ENCODE measurements around the gene FGFR2. TPM values are rescaled to one million over a fixed set of nuclear protein-coding genes. Genes with fewer than 3 reads are reported as not detected.

FGFR2 gene
- total RNA-seq, 1 experiment from 2014 or later: 5.7 TPM

GRCh38 chr10:121617176-121617575, 18.9 kb upstream of the FGFR2 start:
- CTCF ChIA-PET: interaction anchor here (0.5 kb wide), 1 partner anchor 1036 kb away, joined by 4 read pairs; no protein-coding TSS in a partner anchor
- TF ChIP-seq SIN3A (IDR thresholded peaks at IDR 0.05; ENCODE audit: borderline replicate concordance, insufficient read depth, low read depth, low read length) (no peak), REST (IDR thresholded peaks at IDR 0.05; ENCODE audit: insufficient read depth in 1 of 2, low read depth in 2 of 2, low read length in 1 of 2) (no peak), TCF7L2 (IDR thresholded peaks at IDR 0.05; ENCODE audit: low read depth, low read length) (no peak), CTCF (IDR thresholded peaks at IDR 0.05) (no peak), POLR2AphosphoS5 (IDR thresholded peaks at IDR 0.05; ENCODE audit: low read depth, low read length) (no peak)
- BruUV-seq (replicated peaks): no TSS peak
- intact Hi-C loops (cut with micrococcal nuclease; ENCODE audit: unreplicated experiment) (loop anchor here (10.0 kb wide), 1 partner anchor 118 kb away; no protein-coding TSS in a partner anchor), in situ Hi-C loops (cut with HindIII; ENCODE audit: low pct_unique_long_range_greater_than_20kb, low sequenced_read_pairs) (no loop called here)
- Histone ChIP-seq H3K36me3 (ENCODE audit: control insufficient read depth, insufficient read depth, low read length) (no peaks in the 10 kb centered on the region), H3K4me1 (ENCODE audit: control insufficient read depth, insufficient read depth, low read length) (no peaks in the 10 kb centered on the region), H3K9me3 (ENCODE audit: control insufficient read depth, insufficient read depth, low read depth, low read length) (no peaks in the 10 kb centered on the region), H3K4me3 (ENCODE audit: low read depth in 2 of 2, low read length in 2 of 2) (no peak overlapping the region), H3K27ac (ENCODE audit: low read length) (no peak overlapping the region), H3K27me3 (ENCODE audit: control insufficient read depth, insufficient read depth, low read length) (no peaks in the 10 kb centered on the region)
- POLR2A ChIA-PET: no interaction called here
- DNase-seq (ENCODE audit: low read depth, low spot score): no peak
- ATAC-seq: no peak

- ATAC-seq: no peak
- in situ Hi-C loops (cut with HindIII; ENCODE audit: low pct_unique_long_range_greater_than_20kb, low sequenced_read_pairs): no loop called here
- ChIA-PET POLR2A (no interaction called here), CTCF (no interaction called here)
- Histone ChIP-seq H3K4me1 (ENCODE audit: control insufficient read depth, insufficient read depth, low read length) (no peaks in the 10 kb centered on the region), H3K27ac (ENCODE audit: low read length) (no peak overlapping the region), H3K9me3 (ENCODE audit: control insufficient read depth, insufficient read depth, low read depth, low read length) (no peaks in the 10 kb centered on the region), H3K4me3 (ENCODE audit: low read depth in 2 of 2, low read length in 2 of 2) (no peak overlapping the region), H3K36me3 (ENCODE audit: control insufficient read depth, insufficient read depth, low read length) (no peaks in the 10 kb centered on the region), H3K27me3 (ENCODE audit: control insufficient read depth, insufficient read depth, low read length) (no peaks in the 10 kb centered on the region)
- no peak for DNase-seq (ENCODE audit: low read depth, low spot score)
- TF ChIP-seq SIN3A (IDR thresholded peaks at IDR 0.05; ENCODE audit: borderline replicate concordance, insufficient read depth, low read depth, low read length) (no peak), TCF7L2 (IDR thresholded peaks at IDR 0.05; ENCODE audit: low read depth, low read length) (no peak), POLR2AphosphoS5 (IDR thresholded peaks at IDR 0.05; ENCODE audit: low read depth, low read length) (no peak), CTCF (IDR thresholded peaks at IDR 0.05) (no peak), REST (IDR thresholded peaks at IDR 0.05; ENCODE audit: insufficient read depth in 1 of 2, low read depth in 2 of 2, low read length in 1 of 2) (no peak)
- no TSS peak for BruUV-seq (replicated peaks)
- intact Hi-C loops (cut with micrococcal nuclease; ENCODE audit: unreplicated experiment): loop anchor here (10.0 kb wide), 1 partner anchor 119 kb away; no protein-coding TSS in a partner anchor
Observed at GRCh38 chr10:121616291-121616690, 18.0 kb upstream of the FGFR2 start.

All from Panc1 (cell line).